Fibroblast of villous mesenchyme (primary cell): ENCODE data around the gene ZNF766. TPM values are rescaled to one million over a fixed set of nuclear protein-coding genes. Genes with fewer than 3 reads are reported as not detected.
A peak's percentile ranks its signal among the peaks of the same experiment; 100 is the strongest.
"Not testable (repeated sequence)": the region's sequence is repeated elsewhere in the genome, so short reads cannot be mapped to it uniquely, and the experiment has no call there.

Source experiments
- DNase-seq: peaks from one replicate; pipeline ENCODE4 v3.0.0-alpha.2; 2010; ENCODE audit warnings: low read depth
- H3K4me3 ChIP-seq: 2 replicates; pipeline ENCODE4 v1.5.1; 2011; ENCODE audit warnings: low read depth, mild to moderate bottlenecking, low read length
- CTCF ChIP-seq: IDR thresholded peaks from 2 replicates; pipeline ENCODE4 v1.5.1; 2012; ENCODE audit warnings: low read depth, mild to moderate bottlenecking, low read length; ENCODE audit not compliant: insufficient read depth
- total RNA-seq: library from RNA; depleted of rRNA; stranded (reverse); fragments of >200 nt; gene quantifications from 2 replicates; pipeline ENCODE4 v1.2.3, GENCODE V29; 2012

The ZNF766 gene
- total RNA-seq, 1 donor, result 12.1 TPM

- TF ChIP-seq CTCF, result no peak
Measured at GRCh38 chr19:52237197-52237596, 32.2 kb upstream of the ZNF766 start.

GRCh38 chr19:52237771-52238400 is 31.5 kb upstream of the ZNF766 start:
- TF ChIP-seq CTCF, result peak; percentile 92
- peak; percentile 71 for DNase-seq
- no peak overlapping the region for H3K4me3 ChIP-seq

More at GRCh38 chr19:52237197-52237596, 32.2 kb upstream of the ZNF766 start:
- no peak for DNase-seq
- H3K4me3 ChIP-seq, result no peak overlapping the region

- H3K4me3 ChIP-seq, result no peak overlapping the region
- no peak for DNase-seq
- no peak for TF ChIP-seq CTCF
Measured at GRCh38 chr19:52244021-52244420, 25.4 kb upstream of the ZNF766 start.

- TF ChIP-seq CTCF, result peak; percentile 57
- peak; percentile 60 for DNase-seq
- no peak overlapping the region for H3K4me3 ChIP-seq
Measured at GRCh38 chr19:52248241-52248640, 21.1 kb upstream of the ZNF766 start.

- no peak for DNase-seq
- H3K4me3 ChIP-seq, result no peak overlapping the region
- no peak for TF ChIP-seq CTCF
Measured at GRCh38 chr19:52258426-52258825, 11.0 kb upstream of the ZNF766 start.

- H3K4me3 ChIP-seq, DNase-seq: not testable (repeated sequence)
Measured at GRCh38 chr19:52265556-52265955, 3.8 kb upstream of the ZNF766 start.

GRCh38 chr19:52270266-52270885 is 989 bp downstream of the ZNF766 start:
- peak overlapping the region; percentile 72 for H3K4me3 ChIP-seq
- DNase-seq, result no peak
- no peak for TF ChIP-seq CTCF
